IPS DF 4.7 (cell line): ENCODE data around the gene GATA6.

Experiments used
- DNase-seq: peaks from one replicate; pipeline ENCODE4 v3.0.0-alpha.2; 2013; ENCODE audit warnings: low spot score; ENCODE audit errors: extremely low read depth

Gene GATA6

DNA sequence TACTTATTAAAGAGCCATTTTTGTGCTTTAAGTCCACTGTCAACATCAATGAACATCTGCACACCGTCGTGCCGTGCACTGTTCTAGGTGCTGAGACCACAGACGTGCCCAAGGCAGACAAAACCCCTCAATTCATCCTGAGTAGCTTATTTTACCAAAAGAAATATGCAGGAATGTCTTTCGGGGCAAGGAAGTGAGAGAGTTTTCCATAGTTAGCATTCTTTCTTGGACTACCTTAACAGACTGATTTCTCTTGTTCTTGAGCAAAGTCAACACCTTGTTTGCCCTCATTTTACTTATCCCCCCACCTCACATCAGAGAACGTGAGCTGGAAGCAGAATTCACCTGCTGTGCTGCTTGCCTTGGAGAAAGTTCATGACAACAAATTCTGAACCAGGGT, 69.3 kb downstream of the GATA6 start:
- DNase-seq = no peak

DNA sequence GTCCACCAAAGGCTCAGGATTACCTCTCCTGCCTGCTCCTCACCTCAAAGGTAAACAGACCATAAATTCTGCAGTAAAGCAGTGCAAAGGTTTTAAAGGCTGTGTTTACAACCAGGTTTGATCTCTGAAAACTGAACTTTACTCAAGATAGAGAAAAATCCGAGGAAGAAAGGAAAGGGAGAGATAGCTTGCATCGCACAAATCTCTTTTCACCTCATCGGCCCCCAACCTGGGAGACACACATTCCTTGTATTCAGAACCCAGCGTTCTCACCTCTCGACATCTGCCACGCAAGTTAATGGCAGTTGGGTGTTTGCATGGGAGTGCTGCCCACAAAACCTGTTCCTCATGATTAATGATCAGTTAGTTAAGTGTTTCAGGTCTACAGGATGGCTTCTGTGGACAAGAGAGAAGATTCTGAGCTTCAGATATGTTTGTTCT, 72.6 kb downstream of the GATA6 start:
- no peak for DNase-seq

DNA sequence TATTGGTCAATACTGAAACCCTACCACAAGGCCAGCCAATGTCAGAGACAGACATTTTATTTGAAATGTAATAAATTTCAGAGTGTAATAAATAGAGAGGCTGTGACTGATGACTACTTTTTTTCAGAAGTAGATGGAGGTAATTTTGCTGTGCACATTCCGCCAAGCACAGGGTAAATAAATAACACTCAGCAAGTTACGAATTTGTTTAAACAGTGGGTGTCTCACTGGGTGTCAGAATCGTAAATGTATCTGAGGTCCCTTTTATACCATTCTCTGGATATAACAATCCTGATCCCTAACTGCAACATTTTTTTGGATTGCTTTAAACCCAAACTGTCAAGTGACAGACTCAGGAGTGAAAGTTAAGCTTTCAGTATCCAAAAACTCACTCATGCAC, 74.1 kb downstream of the GATA6 start:
- no peak for DNase-seq

- no peak for DNase-seq
Measured at GRCh38 chr18:22250026-22250425, 80.6 kb downstream of the GATA6 start.

DNA sequence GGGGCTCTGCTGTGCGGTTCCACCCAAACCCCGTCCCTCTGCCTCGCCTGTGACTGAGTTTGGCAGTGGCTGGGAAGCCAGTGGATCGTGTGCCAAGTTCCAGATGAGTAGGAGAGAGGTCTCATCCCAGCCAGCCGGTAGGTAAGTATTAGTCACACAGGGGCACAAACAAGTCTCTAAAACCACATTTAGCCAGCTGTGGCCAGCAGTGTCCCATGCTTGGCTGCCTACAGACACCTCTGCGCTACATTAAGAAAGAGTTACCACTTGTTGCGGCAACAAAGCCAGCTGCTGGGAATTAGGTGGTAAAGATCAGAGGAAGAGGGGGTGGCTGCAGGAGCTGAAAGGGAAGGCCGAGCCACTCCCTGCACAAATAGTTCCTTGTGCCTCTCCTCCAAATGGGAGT, 81.2 kb downstream of the GATA6 start:
- no peak for DNase-seq
